ENCODE data around the gene SUDS3.

DNA sequence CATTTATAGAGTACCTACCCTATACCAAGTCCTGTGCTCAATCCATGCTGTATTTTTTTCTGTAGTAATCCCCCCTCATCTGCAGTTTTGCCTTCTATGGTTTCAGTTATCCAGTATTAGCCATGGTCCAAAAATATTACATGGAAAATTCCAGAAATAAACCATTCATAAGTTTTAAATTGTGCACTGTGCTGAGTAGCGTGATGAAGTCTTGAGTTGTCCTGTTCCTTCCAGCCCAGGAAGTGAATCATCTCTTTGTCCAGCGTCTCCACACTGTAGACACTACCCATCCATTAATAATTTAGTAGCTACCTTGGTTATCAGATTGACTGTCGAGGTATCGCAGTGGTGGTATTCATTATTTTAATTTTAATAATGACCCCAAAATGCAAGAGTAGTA, 54.2 kb downstream of the SUDS3 start:
- TF ChIP-seq, protein P1, sequence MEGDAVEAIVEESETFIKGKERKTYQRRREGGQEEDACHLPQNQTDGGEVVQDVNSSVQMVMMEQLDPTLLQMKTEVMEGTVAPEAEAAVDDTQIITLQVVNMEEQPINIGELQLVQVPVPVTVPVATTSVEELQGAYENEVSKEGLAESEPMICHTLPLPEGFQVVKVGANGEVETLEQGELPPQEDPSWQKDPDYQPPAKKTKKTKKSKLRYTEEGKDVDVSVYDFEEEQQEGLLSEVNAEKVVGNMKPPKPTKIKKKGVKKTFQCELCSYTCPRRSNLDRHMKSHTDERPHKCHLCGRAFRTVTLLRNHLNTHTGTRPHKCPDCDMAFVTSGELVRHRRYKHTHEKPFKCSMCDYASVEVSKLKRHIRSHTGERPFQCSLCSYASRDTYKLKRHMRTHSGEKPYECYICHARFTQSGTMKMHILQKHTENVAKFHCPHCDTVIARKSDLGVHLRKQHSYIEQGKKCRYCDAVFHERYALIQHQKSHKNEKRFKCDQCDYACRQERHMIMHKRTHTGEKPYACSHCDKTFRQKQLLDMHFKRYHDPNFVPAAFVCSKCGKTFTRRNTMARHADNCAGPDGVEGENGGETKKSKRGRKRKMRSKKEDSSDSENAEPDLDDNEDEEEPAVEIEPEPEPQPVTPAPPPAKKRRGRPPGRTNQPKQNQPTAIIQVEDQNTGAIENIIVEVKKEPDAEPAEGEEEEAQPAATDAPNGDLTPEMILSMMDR (conservative IDR thresholded peaks at IDR 0.05 in 1 of 2, IDR thresholded peaks at IDR 0.05 in 1 of 2; ENCODE audit: extremely low read depth in 1 of 2, insufficient read depth in 1 of 2, low read depth in 1 of 2, low read length in 2 of 2), result no peak
- no peak for TF ChIP-seq EZH2 (IDR thresholded peaks at IDR 0.05; ENCODE audit: borderline replicate concordance, low read length)

Measured in mammary epithelial cell (primary cell).